H1 (cell line): ENCODE measurements around the gene RNF220. TPM values are rescaled to one million over a fixed set of nuclear protein-coding genes. Genes with fewer than 3 reads are reported as not detected.

Experiments
- KDM1A ChIP-seq: fragments of 200-600, 300-600 bp; sonication (generic); IDR thresholded peaks from 2 replicates; pipeline ENCODE4 v1.7.1; 2016; ENCODE audit warnings: mild to moderate bottlenecking, low read length, borderline replicate concordance
- RNF2 ChIP-seq: fragments of 200-900, 300-1000 bp; sonication (generic); IDR thresholded peaks from 2 replicates; pipeline ENCODE4 v1.7.1; 2016; ENCODE audit warnings: borderline replicate concordance, low read depth, mild to moderate bottlenecking, antibody characterized with exemption, low read length; ENCODE audit not compliant: poor library complexity, severe bottlenecking; ENCODE audit errors: missing control alignments
- polyA plus RNA-seq, 7 experiments: library from polyadenylated mRNA; depleted of rRNA in 3 of 7; stranded (reverse) in 5 of 7; unstranded in 2 of 7; fragments of >200 nt in 5 of 7; fragments of 200-250 nt in 2 of 7; gene quantifications; 1 replicate in 5 of 7; 2 replicates in 1 of 7; 4 replicates in 1 of 7; pipeline versions ENCODE4 v1.2.1 to v1.2.3, GENCODE V29; 2011 to 2013; ENCODE audit warnings: missing spikeins in 2 of 7, mixed read lengths in 2 of 7
- total RNA-seq: library from RNA; stranded (reverse); fragmentation: NEBNext Ultra II Directional; extraction: Animal tissue kit (Norgen Biotek cat#: 25700); gene quantifications from 2 replicates; pipeline ENCODE4 v1.2.1, GENCODE V29; 2021

RNF220 gene
- total and polyA plus RNA-seq, 2 of the 8 experiments (the other 6 are each of a cell fraction or from before 2014, with no cell fraction given), result 123 to 160 TPM

DNA sequence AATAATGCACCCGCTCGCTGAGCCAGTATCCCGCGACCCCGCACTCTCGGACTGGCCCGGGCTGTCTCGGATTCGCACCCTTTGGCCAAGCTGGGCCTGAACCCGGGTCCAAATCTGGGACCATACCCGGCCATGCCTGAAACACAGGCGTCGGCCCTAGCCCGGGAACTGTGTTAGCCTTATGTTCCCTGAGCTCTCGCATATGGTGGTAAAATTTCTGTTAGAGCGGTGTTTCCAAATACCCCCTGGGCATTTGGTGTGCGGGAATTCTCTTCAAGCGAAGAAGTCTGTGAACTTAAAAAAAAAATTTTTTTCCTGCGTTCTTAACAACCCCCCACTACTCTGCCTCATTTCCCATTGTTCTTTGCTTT, 3.1 kb downstream of the RNF220 start (continued):
- TF ChIP-seq KDM1A, result no peak
- peak; percentile 60 for TF ChIP-seq RNF2
